ENCODE data around the gene GJB5.
"Not testable (repeated sequence)": the region's sequence is repeated elsewhere in the genome, so short reads cannot be mapped to it uniquely, and the experiment has no call there.

GJB5 gene

DNA sequence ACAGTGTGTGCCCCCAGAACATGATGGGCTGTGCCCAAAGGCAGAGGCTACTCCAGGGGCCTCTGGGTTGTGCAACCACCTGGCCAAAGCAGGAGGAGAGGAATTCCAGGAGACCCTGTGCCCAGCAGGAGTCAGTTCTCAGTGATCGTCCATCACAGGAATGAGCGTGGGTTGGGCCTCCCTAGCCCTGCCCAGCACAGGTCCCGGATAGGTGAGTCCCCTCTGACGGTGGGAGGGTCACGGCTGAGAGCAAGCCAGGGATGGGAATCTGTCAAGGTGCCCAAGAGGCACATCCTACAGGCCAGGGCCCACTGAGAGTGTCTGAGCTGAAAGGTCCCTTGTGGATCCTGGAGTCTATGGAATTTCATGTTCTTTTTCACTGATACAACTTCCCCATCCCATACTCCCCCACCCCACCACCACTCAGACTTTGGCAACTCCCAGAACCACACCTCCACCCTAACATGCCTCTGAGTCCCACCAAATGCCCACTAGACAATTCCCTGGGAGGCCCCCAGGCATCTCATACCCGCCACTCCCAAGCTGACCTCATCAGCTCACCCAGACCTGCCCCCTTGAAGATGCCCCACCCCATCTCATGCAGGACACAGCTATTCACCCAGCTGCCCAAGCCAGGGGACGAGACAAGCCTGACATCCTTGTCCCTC lies 7.8 kb downstream of the GJB5 start:
- H3K27ac ChIP-seq: no peak overlapping the region
- no peak for TF ChIP-seq ZFX (IDR thresholded peaks at IDR 0.05; ENCODE audit: borderline replicate concordance)
- TF ChIP-seq, protein P1, sequence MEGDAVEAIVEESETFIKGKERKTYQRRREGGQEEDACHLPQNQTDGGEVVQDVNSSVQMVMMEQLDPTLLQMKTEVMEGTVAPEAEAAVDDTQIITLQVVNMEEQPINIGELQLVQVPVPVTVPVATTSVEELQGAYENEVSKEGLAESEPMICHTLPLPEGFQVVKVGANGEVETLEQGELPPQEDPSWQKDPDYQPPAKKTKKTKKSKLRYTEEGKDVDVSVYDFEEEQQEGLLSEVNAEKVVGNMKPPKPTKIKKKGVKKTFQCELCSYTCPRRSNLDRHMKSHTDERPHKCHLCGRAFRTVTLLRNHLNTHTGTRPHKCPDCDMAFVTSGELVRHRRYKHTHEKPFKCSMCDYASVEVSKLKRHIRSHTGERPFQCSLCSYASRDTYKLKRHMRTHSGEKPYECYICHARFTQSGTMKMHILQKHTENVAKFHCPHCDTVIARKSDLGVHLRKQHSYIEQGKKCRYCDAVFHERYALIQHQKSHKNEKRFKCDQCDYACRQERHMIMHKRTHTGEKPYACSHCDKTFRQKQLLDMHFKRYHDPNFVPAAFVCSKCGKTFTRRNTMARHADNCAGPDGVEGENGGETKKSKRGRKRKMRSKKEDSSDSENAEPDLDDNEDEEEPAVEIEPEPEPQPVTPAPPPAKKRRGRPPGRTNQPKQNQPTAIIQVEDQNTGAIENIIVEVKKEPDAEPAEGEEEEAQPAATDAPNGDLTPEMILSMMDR (IDR thresholded peaks at IDR 0.05): no peak

DNA sequence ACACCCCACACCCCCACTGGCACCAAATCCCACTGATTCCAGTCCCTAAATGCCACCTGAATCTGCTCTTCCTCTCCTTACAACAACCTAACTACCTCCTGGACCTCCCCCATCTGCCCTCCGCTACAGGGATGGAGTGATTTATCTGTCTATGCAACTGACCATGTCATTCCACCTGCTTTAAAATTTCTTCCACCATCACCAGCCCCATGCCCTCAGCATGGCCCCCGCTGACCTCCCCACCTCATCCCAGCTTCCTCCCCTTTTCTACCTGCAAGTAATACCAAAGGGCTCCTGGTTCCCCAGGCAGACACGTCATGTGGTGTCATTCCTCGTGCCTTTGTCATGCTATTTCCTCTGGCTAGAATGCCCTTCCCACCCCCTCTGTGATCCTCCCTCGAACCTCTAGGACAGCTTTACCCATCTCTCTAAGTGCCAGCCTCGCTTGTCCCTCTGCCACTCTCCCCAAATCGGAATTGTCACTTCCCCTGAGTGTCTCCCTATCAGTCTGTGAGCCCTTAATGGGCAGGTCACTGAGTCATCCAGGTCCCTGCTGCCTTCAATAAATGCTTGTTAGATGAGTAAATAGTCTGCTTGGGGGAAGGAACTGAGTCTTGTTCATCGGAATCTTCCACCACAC lies 8.4 kb downstream of the GJB5 start:
- no peak overlapping the region for H3K27ac ChIP-seq

DNA sequence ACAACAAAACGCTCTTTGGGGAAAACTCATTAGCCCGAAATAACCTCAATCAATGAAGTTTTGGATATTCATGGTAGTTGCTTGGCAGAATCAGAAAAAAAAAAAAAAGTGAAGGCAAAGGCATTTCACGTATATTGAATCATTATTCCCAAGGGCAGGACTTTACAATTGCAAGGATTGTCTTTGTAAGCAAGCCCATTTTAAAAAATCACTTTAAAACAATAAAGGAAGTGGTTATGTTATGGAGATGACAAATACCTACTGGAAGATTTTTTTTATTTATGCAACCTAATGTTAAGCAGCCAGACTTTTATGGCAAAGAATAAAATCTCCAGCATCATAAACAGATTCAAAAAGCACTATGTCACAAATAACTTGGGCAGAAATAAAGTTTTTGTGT lies 14.0 kb downstream of the GJB5 start:
- TF ChIP-seq, protein P1 (IDR thresholded peaks at IDR 0.05): no peak
- no peak for TF ChIP-seq ZFX (IDR thresholded peaks at IDR 0.05; ENCODE audit: borderline replicate concordance)
- no peak overlapping the region for H3K27ac ChIP-seq

More for the DNA sequence above, 8.4 kb downstream of the GJB5 start:
- TF ChIP-seq, protein P1 (IDR thresholded peaks at IDR 0.05): no peak

DNA sequence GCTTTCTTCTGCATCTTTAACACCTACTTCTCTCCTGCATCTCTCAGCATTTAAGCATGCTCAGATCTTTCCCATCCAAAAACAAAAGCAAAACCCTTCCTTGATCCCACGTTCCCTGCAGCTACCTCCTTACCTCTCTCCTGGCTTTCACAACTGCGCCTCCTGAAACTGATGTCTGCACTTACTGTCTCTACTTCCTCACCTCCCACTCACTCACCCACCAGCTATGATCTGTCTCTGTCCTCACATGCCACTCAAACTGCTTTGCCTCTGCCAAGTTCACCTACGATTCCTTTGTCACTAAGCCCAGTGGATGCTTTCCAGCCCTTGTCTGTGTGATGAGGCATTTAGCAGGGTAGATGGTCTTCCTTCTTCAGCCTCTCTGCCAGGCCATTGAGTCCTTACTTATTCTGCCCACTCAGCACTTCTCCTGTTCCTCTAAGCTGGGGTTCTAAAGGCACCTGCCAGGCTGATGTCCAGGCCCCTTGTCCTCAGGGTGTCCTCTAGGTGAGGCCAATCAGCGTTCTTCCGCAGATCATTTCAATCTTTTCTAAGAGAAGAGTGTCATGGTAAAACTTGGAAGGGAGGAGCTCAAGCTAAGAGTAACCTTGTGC lies 16.2 kb downstream of the GJB5 start:
- no peak overlapping the region for H3K27ac ChIP-seq
- TF ChIP-seq, protein P1 (IDR thresholded peaks at IDR 0.05): no peak
- no peak for TF ChIP-seq ZFX (IDR thresholded peaks at IDR 0.05; ENCODE audit: borderline replicate concordance)

DNA sequence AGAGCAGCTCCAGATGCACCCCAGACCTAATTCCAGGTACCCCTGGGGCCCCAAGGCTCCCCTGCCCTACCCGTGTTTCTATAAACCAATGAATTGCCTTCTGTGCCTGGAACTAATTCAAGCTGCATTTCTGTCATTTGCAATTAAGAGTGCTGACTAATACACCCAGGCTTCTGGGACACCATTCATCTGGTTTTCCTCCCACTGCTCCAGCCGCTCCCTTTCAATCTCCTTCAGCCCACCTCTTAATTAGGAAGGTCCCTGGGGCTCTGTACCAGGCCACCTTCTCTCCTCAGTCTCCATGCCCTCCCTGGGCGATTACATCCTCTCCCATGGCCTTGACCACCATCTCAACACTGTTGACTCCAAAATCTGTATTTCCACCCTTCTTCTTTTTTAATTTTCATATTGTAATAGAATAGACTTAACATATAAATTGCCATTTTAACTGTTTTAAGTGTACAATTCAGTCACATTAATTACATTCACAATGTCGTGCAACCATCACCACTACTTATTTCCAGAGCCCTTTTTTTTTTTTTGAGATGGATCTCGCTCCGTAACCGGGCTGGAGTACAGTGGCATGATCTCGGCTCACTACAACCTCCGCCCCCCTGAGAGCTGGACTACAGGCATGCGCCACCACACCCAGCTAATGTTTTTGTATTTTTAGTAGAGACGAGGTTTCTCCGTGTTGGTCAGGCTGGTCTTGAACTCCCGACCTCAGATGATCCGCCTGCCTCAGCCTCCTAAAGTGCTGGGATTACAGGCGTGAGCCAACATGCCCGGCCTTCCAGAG lies 16.9 kb downstream of the GJB5 start:
- H3K27ac ChIP-seq: no peak overlapping the region
- TF ChIP-seq, protein P1 (IDR thresholded peaks at IDR 0.05): no peak

DNA sequence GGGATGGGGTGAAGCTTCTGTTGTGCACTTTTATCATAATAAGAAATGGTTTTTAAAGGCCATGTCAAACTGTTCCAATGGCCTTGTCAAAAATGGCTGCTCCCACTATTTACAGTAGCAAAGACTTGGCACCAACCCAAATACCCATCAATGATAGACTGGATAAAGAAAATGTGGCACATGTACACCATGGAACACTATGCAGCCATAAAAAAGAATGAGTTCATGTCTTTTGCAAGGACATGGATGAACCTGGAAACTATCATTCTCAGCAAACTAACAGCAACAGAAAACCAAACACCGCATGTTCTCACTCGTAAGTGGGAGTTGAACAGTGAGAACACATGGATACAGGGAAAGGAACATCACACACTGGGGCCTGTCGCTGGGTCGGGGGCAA lies 18.3 kb downstream of the GJB5 start:
- H3K27ac ChIP-seq: not testable (repeated sequence)

DNA sequence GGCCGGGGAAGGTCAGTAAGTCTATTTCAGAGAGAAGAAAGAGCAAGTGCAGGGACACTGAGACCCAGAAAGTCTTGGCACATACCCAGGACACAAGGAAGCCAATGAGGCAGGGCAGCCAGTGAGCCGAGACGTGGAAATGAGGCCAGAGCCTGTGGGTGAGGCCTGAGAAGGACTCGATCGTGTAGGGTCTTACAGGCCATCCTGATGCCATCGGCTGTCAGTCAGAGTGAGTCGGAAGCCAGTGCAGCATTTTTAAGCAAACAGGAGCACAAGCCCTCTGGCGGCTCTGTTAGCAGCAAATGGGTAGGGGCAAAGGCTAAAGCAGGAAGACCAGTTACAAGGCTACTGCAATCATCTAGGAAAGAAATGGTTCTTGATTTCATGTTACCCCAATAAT lies 20.1 kb downstream of the GJB5 start:
- TF ChIP-seq, protein P1 (IDR thresholded peaks at IDR 0.05): no peak
- TF ChIP-seq ZFX (IDR thresholded peaks at IDR 0.05; ENCODE audit: borderline replicate concordance): no peak

More for the DNA sequence above, 20.1 kb downstream of the GJB5 start:
- H3K27ac ChIP-seq: no peak overlapping the region
